Measurements from ENCODE around the gene ADGB.

DNA sequence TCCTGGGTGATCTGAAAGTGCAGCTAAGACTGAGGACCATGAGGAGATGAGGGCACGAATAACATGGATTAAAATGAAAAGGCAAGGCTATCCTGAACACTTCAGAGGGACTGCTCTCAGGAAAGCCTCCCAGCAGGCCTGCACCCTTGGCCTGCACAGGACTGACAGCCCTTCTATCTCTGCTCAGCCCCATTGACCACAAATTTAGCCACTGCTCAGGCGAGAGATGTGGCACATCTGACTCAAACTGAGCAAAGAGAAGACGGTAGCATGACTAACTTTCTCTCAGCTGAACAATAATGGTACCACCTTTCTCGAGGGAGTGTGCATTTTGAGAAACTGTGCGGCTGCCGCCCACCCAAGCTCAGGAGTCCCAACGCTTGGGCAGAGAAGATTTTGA, 257.5 kb downstream of the ADGB start:
- no peak for TF ChIP-seq CTCF (conservative IDR thresholded peaks at IDR 0.05 in 1 of 2, IDR thresholded peaks at IDR 0.05 in 1 of 2; ENCODE audit: low read depth in 1 of 2, low read length in 2 of 2)
- TF ChIP-seq EZH2 (IDR thresholded peaks at IDR 0.05; ENCODE audit: low read length, missing control alignments), result no peak

Data from fibroblast of lung (primary cell).